ENCODE results near the gene FA2H.
A peak's percentile ranks its signal among the peaks of the same experiment; 100 is the strongest.

FA2H gene

DNA sequence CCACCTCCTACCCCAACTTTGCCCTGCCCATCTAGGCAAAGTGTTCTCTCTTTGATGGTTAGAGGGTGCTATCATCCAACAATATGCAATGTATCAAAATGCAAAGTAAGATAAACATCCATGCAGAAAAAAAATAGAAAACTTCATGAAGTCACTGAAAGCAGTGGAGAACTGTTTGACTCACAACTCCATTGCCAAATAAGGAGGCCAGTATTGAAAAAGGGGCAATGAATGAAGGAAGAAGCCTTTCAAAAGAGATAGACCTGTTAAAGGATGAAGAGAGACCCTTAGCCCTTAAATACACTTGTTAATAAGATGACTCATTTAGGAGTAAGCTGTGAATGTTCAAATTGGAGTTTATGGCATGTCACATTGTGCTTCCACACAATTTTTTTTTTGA is 13.0 kb downstream of the FA2H start:
- H3K4me3 ChIP-seq (ENCODE audit: low read depth, low read length): no peak overlapping the region
- ChIA-PET POLR2A (no interaction called here), CTCF (no interaction called here)
- no peak for DNase-seq (ENCODE audit: low read depth, low spot score)
- TF ChIP-seq, protein P1, sequence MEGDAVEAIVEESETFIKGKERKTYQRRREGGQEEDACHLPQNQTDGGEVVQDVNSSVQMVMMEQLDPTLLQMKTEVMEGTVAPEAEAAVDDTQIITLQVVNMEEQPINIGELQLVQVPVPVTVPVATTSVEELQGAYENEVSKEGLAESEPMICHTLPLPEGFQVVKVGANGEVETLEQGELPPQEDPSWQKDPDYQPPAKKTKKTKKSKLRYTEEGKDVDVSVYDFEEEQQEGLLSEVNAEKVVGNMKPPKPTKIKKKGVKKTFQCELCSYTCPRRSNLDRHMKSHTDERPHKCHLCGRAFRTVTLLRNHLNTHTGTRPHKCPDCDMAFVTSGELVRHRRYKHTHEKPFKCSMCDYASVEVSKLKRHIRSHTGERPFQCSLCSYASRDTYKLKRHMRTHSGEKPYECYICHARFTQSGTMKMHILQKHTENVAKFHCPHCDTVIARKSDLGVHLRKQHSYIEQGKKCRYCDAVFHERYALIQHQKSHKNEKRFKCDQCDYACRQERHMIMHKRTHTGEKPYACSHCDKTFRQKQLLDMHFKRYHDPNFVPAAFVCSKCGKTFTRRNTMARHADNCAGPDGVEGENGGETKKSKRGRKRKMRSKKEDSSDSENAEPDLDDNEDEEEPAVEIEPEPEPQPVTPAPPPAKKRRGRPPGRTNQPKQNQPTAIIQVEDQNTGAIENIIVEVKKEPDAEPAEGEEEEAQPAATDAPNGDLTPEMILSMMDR (IDR thresholded peaks at IDR 0.05; ENCODE audit: insufficient read depth, low read length, missing control alignments): no peak

DNA sequence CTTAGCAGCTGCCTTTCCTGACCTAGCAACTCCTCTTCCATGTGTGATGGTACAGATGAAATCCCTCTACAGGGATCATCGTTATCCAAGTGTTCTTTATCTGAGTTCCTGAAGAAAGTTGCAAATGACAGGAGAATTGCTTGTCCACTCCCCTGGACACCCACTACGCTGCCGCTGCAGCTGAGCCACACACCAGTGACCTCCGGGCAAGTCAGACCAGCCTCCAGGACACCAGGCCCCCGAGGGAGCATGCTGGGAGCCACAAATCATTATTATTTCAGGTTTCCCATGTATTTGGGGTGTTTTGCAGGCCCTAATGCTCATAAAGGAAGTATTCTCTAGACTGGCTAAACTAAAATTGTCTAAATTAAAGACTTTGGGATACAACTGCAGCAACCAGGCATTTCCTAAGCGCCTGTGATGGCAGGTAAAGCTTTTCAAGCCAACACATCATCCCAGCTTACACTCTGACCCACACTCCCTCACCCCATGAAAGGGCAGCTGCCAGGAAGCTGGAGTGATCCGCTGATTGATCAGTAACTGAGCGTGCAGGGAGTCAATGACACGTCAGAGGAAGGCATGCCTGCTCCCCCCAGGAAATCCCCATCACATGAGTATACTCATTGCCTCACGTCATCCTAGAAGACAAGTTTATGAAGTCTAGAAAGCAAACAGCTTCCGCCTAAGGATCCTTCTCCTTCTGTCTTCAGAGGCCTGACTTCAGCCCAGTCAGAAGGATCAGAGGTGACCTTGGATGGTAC is 14.4 kb downstream of the FA2H start:
- CTCF ChIA-PET: no interaction called here
- TF ChIP-seq, protein P1 (IDR thresholded peaks at IDR 0.05; ENCODE audit: insufficient read depth, low read length, missing control alignments): no peak
- DNase-seq (ENCODE audit: low read depth, low spot score): peak; percentile 5
- POLR2A ChIA-PET: no interaction called here
- H3K4me3 ChIP-seq (ENCODE audit: low read depth, low read length): no peak overlapping the region

DNA sequence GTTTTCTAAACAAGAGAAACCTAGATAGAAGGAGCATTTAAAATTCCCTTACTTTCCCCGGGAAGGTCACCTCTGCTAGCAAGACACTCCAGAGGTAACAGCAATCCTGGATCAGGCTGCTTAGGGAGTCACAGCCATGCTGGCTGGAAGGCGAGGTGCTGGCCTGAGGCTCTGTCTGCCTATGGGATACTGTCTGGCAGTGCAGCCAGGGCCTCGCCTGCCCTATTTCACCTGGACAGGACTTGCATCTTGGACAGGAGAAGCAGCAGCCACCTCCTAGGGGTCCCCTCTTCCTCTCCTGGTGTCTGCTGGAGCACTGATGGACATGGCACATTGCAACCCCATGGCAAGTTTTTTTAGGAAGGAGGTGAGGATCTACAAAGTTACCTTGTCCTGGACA is 15.1 kb downstream of the FA2H start:
- no peak overlapping the region for H3K4me3 ChIP-seq (ENCODE audit: low read depth, low read length)
- TF ChIP-seq, protein P1 (IDR thresholded peaks at IDR 0.05; ENCODE audit: insufficient read depth, low read length, missing control alignments): no peak
- POLR2A ChIA-PET: no interaction called here
- CTCF ChIA-PET: no interaction called here
- DNase-seq (ENCODE audit: low read depth, low spot score): no peak

DNA sequence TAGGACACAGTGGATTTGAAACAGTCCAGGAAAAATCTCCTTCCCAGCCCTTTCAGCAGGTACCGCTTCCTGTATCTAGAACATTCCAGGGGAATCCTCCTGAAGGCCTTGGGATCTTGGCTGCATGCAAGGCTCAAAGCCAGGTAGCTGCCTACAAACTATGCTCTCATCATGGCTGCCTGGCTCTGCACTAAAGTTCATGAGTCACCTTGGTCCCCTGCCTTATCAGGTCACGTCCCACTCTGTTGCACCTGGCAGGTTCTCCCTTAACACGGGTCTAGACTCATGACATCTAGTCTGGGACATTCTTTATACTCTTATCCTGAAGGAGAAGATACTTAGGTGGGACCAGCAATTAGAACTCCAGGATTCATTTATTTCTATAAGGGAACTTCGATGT is 15.8 kb downstream of the FA2H start:
- TF ChIP-seq, protein P1 (IDR thresholded peaks at IDR 0.05; ENCODE audit: insufficient read depth, low read length, missing control alignments): no peak
- CTCF ChIA-PET: no interaction called here
- DNase-seq (ENCODE audit: low read depth, low spot score): no peak
- H3K4me3 ChIP-seq (ENCODE audit: low read depth, low read length): no peak overlapping the region
- POLR2A ChIA-PET: no interaction called here

DNA sequence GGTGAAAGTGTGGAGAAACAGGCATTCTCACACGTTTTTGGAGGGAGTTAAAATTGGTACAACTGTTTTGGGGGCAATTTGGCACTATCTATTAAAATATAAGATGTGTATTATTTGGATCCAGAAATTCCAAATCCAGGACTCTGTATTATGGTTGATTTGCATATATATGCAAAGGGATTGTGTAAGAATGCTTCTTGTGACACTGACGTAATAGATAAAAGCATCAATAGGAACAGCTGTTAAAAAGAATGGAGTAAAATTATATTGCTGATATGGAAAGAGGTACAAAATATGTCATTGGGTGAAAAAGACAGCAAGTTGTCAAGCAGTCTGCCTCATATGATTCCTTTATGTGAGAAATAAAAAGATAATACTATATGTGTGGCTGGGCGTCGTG is 17.3 kb downstream of the FA2H start:
- POLR2A ChIA-PET: no interaction called here
- DNase-seq (ENCODE audit: low read depth, low spot score): no peak
- TF ChIP-seq, protein P1 (IDR thresholded peaks at IDR 0.05; ENCODE audit: insufficient read depth, low read length, missing control alignments): no peak
- H3K4me3 ChIP-seq (ENCODE audit: low read depth, low read length): no peak overlapping the region
- CTCF ChIA-PET: no interaction called here

DNA sequence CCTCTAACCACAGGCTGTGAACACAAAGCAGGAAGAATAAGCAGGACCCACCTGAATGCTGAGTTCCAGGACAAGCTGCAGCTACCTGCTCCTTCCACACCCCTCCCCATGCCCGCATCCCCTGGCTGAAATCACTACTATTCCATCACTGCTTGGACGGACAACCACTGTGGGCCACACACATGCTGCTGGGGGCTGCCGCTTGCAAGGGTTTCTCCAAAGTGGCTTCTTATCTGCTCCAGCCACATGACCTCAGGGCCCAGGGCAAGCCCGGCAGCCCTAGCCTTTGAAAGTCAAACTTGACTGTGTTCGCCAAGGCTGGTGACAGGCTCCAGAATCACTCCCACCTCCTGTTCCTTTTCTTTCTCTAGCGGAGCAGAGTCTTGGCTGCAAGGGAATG is 18.4 kb downstream of the FA2H start:
- TF ChIP-seq, protein P1 (IDR thresholded peaks at IDR 0.05; ENCODE audit: insufficient read depth, low read length, missing control alignments): no peak
- no peak for DNase-seq (ENCODE audit: low read depth, low spot score)
- ChIA-PET POLR2A (no interaction called here), CTCF (no interaction called here)
- no peak overlapping the region for H3K4me3 ChIP-seq (ENCODE audit: low read depth, low read length)

Data from AG04449 (cell line).